Measurements from ENCODE around the gene TMEM121B. TPM values are rescaled to one million over a fixed set of nuclear protein-coding genes. Genes with fewer than 3 reads are reported as not detected.

The TMEM121B gene
- polyA plus RNA-seq, 1 of the 3 experiments (the other 2 are of a cell fraction): 0.13 TPM

DNA sequence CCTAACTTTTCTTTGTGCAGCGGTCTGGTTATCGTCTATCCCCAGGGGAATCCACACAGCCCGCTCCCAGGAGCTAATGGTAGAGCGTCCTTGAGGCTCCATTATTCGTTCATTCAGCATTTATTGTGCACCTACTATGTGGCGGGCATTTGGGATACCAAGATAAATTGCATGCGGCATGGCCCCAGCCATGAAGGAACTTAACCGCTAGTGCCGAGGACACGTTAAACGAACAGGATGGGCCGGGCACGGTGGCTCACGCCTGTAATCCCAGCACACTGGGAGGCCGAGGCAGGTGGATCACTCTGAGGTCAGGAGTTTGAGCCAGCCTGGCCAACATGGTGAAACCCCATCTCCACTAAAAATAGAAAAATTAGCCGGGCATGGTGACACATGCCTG is 11.2 kb downstream of the TMEM121B start (continued):
- TF ChIP-seq TAF1 (IDR thresholded peaks at IDR 0.05; ENCODE audit: borderline replicate concordance, low read depth, low read length) (no peak), TCF12 (IDR thresholded peaks at IDR 0.05) (no peak)

- Histone ChIP-seq H3K9ac (no peak overlapping the region), H2AFZ (ENCODE audit: low read depth) (no peak overlapping the region), H3F3A (replicated peaks; ENCODE audit: insufficient read depth) (no peaks in the 10 kb centered on the region), H3K9me2 (no peaks in the 10 kb centered on the region), H4K20me1 (ENCODE audit: insufficient read depth) (no peaks in the 10 kb centered on the region), H3K4me1 (ENCODE audit: control insufficient read depth in 1 of 2, insufficient read depth in 2 of 2, low read depth in 1 of 2, low read length in 1 of 2) (no peaks in the 10 kb centered on the region), H3K27ac (ENCODE audit: low read depth in 2 of 2, low read length in 1 of 2) (no peak overlapping the region), H3K36me3 (replicated peaks in 1 of 2; ENCODE audit: control insufficient read depth in 1 of 2, insufficient read depth in 2 of 2, low read length in 1 of 2) (no peaks in the 10 kb centered on the region), H3K9me3 (no peaks in the 10 kb centered on the region), H3K27me3 (ENCODE audit: insufficient read depth) (no peaks in the 10 kb centered on the region), H3K4me2 (no peak overlapping the region), H3K79me2 (ENCODE audit: insufficient read depth) (no peaks in the 10 kb centered on the region), H3K4me3 (ENCODE audit: low read depth in 2 of 2, low read length in 1 of 2) (no peak overlapping the region)
- no peak for TF ChIP-seq MXI1 (IDR thresholded peaks at IDR 0.05; ENCODE audit: low read depth, low read length)
- TF ChIP-seq RAD21 (IDR thresholded peaks at IDR 0.05; ENCODE audit: low read length): no peak
- TF ChIP-seq RXRA (IDR thresholded peaks at IDR 0.05; ENCODE audit: borderline replicate concordance, low read depth): no peak
- TF ChIP-seq SMC3 (IDR thresholded peaks at IDR 0.05; ENCODE audit: low read depth, low read length): no peak
- TF ChIP-seq POLR2AphosphoS5 (IDR thresholded peaks at IDR 0.05; ENCODE audit: low read depth, low read length): no peak
- no peak for TF ChIP-seq GABPA (IDR thresholded peaks at IDR 0.05; ENCODE audit: low read depth)
- no peak for TF ChIP-seq EZH2phosphoT487 (IDR thresholded peaks at IDR 0.05; ENCODE audit: borderline replicate concordance, low read depth)
- TF ChIP-seq MEF2A (IDR thresholded peaks at IDR 0.05; ENCODE audit: borderline replicate concordance, low read depth): no peak
- no peak for TF ChIP-seq FOXJ3 (CRISPR knock-in tag; IDR thresholded peaks at IDR 0.05)
- TF ChIP-seq, protein P1, sequence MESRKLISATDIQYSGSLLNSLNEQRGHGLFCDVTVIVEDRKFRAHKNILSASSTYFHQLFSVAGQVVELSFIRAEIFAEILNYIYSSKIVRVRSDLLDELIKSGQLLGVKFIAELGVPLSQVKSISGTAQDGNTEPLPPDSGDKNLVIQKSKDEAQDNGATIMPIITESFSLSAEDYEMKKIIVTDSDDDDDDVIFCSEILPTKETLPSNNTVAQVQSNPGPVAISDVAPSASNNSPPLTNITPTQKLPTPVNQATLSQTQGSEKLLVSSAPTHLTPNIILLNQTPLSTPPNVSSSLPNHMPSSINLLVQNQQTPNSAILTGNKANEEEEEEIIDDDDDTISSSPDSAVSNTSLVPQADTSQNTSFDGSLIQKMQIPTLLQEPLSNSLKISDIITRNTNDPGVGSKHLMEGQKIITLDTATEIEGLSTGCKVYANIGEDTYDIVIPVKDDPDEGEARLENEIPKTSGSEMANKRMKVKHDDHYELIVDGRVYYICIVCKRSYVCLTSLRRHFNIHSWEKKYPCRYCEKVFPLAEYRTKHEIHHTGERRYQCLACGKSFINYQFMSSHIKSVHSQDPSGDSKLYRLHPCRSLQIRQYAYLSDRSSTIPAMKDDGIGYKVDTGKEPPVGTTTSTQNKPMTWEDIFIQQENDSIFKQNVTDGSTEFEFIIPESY (IDR thresholded peaks at IDR 0.05; ENCODE audit: borderline replicate concordance, low read depth): no peak
- TF ChIP-seq REST (IDR thresholded peaks at IDR 0.05; ENCODE audit: low read depth, low read length): no peak
- TF ChIP-seq SIN3A (IDR thresholded peaks at IDR 0.05; ENCODE audit: borderline replicate concordance, low read depth, low read length): no peak
- TF ChIP-seq, protein P2, sequence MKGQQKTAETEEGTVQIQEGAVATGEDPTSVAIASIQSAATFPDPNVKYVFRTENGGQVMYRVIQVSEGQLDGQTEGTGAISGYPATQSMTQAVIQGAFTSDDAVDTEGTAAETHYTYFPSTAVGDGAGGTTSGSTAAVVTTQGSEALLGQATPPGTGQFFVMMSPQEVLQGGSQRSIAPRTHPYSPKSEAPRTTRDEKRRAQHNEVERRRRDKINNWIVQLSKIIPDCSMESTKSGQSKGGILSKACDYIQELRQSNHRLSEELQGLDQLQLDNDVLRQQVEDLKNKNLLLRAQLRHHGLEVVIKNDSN (IDR thresholded peaks at IDR 0.05; ENCODE audit: borderline replicate concordance, low read depth): no peak
- 49% methylated on average over 11 of the region's 42 CpGs for WGBS (ENCODE audit: low lambda C conversion rate)
- DNase-seq: no peak
- CTCF ChIA-PET: interaction anchor here (1.2 to 1.6 kb wide), 3 partner anchors 12 to 408 kb away, joined by 3 to 5 read pairs (median 4); partner anchors contain the start of gene TMEM121B
- POLR2A ChIA-PET: no interaction called here
Measured at GRCh38 chr22:17109113-17109865, 11.9 kb downstream of the TMEM121B start.
